RCC 7860 (cell line): ENCODE data around the gene OTOP3.

Experiments
- DNase-seq: peaks from one replicate; pipeline ENCODE4 v3.0.0-alpha.2; 2015; ENCODE audit warnings: low spot score
- FAIRE-seq: peaks from 2 replicates; lab custom pipeline; 2012; peaks lifted over from hg19 to GRCh38; lab: Jason Lieb, UNC

OTOP3 gene

GRCh38 chr17:74916136-74916850, 19.4 kb upstream of the OTOP3 start:
- DNase-seq (no peak), FAIRE-seq (no peak)

- FAIRE-seq (no peak), DNase-seq (no peak)
Measured at GRCh38 chr17:74916851-74917199, 18.9 kb upstream of the OTOP3 start.

DNA sequence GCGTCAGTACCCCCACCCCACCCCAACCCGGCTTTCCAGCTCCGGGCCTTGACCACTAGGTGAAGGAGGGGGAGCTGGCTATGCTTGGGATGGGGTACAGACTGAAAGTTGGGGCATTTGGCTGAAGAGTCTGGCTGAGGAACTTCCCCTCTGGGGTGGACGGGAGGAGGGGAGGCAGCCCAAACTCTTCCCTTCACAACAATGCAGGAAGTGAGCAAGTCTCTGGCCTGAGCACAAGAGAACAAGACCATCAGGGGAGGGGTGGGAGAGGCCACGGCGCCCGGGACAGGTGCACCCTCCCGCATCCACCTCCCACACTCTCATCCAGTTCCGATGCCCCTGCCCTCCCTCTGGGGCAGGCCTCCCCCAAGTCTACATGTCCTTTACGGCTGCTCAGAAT, 18.3 kb upstream of the OTOP3 start:
- DNase-seq (no peak), FAIRE-seq (no peak)

DNA sequence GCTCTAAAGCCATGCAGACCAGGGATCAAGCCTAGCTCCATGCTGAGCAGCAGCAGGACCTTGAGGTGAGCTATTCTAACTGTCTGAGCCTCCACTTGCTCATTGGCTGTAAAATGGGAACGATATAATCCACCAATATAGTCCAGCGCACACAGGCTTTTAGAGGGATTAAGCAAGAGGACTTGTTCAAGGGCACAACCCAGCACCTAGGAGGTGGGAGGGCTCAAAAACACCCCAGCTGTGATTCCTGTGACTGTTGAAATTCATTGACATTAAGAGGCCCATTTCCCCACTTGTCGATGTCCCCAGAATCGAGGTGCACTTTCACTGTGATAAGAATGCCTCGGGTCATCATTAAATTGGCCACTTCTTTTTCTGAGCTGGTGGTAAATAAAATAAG, 16.8 kb upstream of the OTOP3 start:
- DNase-seq, result no peak
- FAIRE-seq, result no peak

DNA sequence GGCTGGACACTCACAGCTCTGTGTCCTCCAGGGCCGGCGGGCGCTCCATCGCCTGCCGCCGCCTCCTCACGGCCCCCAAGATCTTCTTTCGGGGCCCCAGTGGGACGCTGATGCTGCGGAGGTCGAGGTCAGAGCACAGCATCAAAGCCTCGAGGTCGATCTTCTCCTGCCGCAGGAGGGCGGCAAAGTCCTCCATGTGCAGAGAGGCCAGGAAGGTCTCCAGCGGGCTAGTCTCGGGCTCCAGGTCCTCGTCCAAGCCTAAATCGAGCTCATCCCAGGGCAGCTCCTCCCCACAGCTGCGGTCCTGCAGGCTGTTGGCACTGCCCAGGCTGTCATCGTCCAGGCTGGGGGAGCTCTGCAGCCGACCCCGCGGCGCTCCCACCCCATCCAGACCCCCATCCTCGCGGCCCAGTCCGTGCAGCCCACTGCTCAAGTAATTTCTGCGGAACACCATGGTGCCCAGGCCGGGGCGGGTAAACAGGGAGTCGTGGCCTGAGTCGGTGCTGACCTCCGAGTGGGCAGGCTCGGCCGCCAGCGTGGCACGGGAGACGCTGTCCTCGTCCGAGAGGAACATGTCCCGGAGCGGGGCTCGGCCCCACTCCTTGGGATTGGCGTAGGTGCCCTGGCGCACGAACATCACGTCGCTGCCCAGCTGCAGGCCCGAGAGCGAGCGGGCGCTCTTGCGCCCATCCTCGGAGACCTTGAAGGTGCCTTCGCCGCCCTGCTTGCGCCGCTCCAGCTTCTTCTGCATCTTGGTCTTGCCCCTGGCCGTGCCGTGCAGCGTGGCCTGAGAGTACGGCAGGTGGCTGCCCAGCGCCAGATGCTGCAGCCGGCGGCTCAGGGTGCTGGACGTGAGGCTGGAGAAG, 16.0 kb upstream of the OTOP3 start:
- no peak for DNase-seq
- no peak for FAIRE-seq

DNA sequence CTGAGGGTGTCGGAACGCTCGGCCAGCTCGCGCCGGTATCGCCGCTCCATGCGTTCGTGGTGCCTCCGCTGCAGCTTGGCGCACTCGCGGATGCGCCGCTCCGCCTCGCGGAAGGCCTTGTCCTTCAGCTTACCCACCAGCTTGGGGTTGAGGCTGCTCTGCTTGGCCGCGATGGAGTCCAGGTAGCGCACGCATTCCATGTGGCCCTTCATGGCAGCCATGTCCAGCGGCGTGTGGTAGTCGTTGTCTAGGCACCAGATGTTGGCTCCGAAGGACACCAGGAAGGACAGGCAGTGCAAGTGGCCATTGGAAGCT, 15.4 kb upstream of the OTOP3 start:
- no peak for FAIRE-seq
- no peak for DNase-seq

DNA sequence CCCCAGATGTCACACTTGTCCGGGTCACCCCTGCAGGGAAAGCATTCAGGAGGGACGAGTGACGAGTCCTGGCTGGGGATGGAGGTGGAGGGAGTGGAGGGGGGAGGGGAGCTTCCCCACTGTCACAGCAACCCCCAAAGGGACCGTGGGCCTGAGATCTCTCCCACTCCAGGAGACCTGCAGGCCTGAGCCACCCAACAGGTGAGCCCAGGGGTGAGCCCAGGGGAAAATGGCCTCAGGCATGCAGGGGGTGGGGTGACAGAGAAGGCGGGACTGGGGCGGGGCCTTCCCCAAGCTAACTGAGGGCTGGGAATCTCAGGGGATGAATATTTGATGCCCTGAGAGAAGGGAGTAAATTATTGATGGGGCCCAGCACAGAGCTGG, 15.1 kb upstream of the OTOP3 start:
- no peak for DNase-seq
- no peak for FAIRE-seq

DNA sequence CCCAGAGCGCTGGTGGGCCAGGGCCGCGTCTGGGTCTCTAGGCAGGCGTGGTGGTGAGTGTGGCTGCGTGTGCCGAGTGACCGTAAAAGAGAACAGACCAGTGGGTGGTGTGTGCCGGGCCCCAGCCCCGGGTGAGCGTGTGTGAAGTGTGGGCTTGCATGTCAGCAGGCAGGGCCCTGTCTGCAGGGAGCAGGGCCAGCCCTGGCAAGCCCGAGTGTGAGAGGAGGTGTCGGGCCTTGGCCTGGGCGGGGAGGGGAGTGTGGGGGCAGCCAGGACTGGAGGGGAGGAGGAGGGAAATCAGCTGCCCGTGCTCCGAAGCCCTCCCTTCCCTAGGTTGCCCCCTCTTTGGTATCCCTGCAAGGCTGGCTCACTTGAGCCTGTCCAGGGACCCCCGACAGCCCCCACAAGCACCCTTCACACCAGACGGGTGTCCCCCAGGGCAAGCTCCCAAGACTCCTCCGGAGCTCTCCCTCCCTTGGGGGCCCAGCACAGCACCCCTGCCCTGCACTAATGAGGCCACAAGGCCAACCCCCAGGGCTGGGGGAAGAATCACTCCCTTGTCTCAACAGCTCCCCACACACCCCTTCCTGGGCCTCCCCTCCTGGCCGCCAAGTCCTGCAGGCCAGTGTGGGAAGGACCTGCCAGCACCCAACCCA, 14.5 kb upstream of the OTOP3 start:
- FAIRE-seq, result no peak
- no peak for DNase-seq

GRCh38 chr17:74921769-74922168, 13.9 kb upstream of the OTOP3 start:
- FAIRE-seq, result no peak
- no peak for DNase-seq

DNA sequence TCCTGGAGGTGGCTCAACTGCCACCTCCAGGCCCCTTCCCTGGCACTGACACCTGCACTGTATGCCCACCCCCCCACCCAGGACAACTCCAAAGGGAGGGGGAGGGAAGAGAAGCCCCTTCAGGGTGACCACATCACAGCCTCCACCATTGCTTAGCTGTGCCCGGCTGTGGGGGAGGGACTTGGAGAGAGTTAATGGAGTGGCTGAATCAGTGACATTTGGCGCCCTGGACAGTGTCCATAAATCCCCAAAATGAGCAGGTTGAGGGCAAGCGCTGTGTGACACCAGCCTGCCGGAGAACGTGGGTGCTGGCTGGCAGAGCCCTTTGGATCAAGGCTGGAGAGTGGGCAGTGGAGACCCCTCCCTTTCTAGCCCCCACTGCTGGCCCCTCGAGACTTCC, 13.5 kb upstream of the OTOP3 start:
- FAIRE-seq, result no peak
- no peak for DNase-seq

DNA sequence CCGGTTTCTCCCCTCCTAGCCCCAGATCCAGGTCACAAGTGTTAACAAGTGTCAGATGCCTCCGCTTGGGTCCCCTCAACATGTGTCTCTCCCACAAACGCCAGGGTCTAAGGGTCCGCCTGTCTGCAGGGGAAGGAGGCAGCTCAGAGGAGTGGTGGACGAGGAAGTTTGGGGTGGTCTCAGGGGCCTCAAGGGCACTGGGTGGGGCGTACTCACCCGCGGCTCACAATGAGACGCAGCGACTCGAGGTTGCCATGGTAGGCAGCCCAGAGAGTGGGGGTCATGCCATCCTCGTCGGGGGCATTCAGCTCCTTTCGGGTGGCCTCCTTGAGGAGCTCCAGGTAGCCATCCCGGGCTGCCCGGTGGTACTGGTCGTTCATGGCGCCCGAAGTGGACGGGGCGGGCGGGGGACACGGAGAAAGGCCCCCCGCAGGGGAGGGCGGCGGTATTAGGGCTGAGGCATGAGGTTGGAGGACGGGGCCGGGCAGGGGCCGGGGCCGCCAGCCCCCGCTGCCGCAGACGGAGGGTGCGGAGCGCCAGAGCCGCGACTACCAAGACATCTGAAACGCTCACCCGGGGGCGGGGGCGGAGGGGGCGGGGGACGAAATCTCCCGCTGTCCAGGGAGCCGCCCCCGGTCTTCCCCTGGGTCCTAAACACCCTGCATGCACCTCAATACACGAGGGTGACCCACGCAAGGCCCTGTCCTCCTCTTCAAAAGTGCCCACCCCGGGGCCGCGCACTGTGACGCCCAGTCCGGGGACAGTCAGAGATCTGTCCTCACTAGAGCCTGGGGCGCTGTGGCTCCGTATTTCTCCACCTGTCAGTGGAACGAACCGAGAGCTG, 12.8 kb upstream of the OTOP3 start, which contains the start of gene USH1G:
Gene USH1G (minus strand): TSS at position 562 of the 844 bp plus-strand sequence. CDS start 182 bp downstream, at position 380.
- no peak for FAIRE-seq
- DNase-seq, result no peak

GRCh38 chr17:74923538-74924249, 12.0 kb upstream of the OTOP3 start:
- FAIRE-seq (no peak), DNase-seq (no peak)

DNA sequence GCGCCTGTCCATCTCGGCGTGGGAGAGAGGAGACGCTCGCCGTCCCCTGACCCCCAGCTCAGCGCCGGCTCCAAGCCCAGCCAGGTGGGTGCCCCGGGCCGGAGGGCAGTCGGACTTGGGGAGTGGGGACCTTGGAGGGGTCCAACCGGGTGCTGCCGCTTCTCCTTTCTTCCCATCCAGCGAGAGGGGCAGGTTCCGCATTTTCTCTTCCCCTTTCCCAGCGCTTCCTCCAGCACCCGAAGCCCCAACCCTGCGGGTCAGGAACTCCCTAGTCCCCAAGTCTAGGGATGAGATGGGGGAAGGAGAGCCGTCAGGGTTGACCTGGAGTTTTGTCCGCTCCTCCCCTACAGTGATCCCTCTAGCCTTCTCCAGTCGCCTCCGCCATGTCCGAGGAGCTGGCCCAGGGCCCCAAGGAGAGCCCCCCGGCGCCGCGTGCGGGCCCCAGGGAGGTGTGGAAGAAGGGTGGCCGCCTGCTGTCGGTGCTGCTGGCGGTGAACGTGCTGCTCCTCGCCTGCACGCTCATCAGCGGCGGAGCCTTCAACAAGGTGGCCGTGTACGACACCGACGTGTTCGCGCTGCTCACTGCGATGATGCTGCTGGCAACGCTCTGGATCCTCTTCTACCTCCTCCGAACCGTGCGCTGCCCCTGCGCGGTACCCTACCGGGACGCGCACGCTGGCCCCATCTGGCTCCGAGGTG, 11.3 kb upstream of the OTOP3 start, which contains the start of gene OTOP2:
Gene OTOP2 (plus strand): TSS at position 24 of the 699 bp plus-strand sequence. CDS start 360 bp downstream, at position 384.
- no peak for FAIRE-seq
- DNase-seq, result no peak

DNA sequence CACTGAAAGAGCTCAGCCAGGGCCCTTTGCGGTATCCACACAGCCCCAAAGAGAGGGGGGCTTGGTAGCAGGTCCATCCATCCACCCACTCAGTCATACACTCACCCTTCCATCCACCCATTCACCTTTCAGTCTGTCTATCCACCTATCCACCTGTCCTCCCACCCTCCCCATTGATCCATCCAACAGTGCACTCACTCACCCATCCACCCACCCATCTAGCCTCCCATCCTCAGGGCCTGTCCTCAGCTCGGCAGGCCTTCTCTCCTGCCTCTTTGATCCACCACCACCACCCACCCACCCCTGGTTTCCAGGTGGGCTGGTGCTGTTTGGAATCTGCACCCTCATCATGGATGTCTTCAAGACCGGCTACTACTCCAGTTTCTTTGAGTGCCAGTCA, 10.5 kb upstream of the OTOP3 start:
- DNase-seq (no peak), FAIRE-seq (no peak)

DNA sequence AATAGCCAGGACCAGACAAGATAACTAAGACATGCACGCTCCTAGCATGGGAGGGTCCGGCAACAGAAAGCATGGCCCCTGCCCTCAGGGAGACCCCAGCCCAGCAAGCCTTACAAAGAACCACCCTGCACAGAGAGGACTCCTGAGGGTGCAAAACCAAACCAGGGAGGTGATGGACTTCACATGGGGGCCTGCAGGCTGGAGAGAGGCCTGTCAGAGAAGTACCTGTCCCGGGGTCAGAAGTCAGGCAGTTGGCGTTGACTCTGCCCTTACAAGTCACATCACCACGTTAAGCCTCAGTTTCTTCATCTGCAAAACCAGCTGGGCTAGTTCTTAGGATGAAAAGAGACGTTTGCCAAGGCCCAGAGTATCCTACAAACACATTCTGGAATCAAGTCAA, 6.9 kb upstream of the OTOP3 start:
- FAIRE-seq, result no peak
- no peak for DNase-seq

DNA sequence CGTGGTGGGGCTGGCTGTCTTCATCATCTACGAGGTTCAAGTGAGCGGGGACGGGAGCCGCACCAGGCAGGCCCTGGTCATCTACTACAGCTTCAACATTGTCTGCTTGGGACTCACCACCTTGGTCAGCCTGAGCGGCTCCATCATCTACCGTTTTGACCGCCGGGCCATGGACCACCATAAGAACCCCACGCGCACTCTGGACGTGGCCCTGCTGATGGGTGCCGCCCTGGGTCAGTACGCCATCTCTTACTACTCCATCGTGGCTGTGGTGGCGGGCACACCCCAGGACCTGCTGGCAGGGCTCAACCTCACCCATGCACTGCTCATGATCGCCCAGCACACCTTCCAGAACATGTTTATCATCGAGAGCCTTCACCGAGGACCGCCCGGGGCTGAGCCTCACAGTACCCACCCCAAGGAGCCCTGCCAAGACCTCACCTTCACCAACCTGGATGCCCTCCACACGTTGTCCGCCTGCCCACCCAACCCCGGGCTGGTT, 5.1 kb upstream of the OTOP3 start:
- FAIRE-seq (no peak), DNase-seq (no peak)

DNA sequence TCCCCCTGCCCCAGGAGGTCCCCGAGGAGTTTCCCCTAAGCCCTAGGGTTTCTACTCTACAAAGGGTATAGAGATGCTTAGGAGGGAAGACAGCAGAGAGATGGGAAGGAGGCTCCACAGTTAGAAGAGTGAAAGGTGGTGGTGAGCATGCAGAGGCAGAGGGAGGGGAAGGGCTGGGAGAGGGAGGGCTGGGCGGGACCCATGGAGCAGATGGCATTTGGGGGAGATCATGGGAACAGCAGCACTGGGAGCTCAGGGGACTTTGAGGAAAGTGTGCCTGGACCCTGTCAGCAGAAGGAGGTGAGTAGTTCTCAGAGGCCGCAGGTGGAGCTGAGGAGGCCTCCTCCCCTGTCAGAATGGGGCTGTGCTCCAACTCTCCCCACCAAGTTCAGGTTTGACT, 650 bp upstream of the OTOP3 start:
- FAIRE-seq, result no peak
- no peak for DNase-seq

GRCh38 chr17:74936470-74936799, 737 bp downstream of the OTOP3 start:
- DNase-seq, result no peak
- no peak for FAIRE-seq
